Smooth muscle cell (in vitro differentiated cells): ENCODE data around the gene HMCN1. TPM values are rescaled to one million over a fixed set of nuclear protein-coding genes. Genes with fewer than 3 reads are reported as not detected.

Experiments
- DNase-seq: peaks from one replicate; lab custom pipeline; 2025; ENCODE audit not compliant: unreplicated experiment; lab: John Stamatoyannopoulos, UW
- H2AFZ ChIP-seq: fragments of 200-600 bp; sonication (generic); 2 replicates; pipeline ENCODE4 v1.6.0; 2016; ENCODE audit warnings: antibody characterized with exemption, low read depth, mild to moderate bottlenecking
- H3F3A ChIP-seq: fragments of 200-600 bp; sonication (generic); 2 replicates; pipeline ENCODE4 v1.6.0; 2017; ENCODE audit warnings: antibody characterized with exemption, low read depth
- H3K27ac ChIP-seq: fragments of 200-600 bp; sonication (generic); 2 replicates; pipeline ENCODE4 v1.5.1; 2016; ENCODE audit warnings: low read depth, mild to moderate bottlenecking
- H3K27me3 ChIP-seq: fragments of 200-600 bp; sonication (generic); 2 replicates; pipeline ENCODE4 v1.6.1; 2016; ENCODE audit warnings: low read depth, mild to moderate bottlenecking
- H3K36me3 ChIP-seq: fragments of 200-600 bp; sonication (generic); 2 replicates; pipeline ENCODE4 v1.5.1; 2016; ENCODE audit warnings: low read depth
- H3K4me1 ChIP-seq: fragments of 200-600 bp; sonication (generic); 2 replicates; pipeline ENCODE4 v1.5.1; 2016; ENCODE audit warnings: low read depth
- H3K4me2 ChIP-seq: fragments of 200-600 bp; sonication (generic); 2 replicates; pipeline ENCODE4 v1.6.0; 2016; ENCODE audit warnings: mild to moderate bottlenecking
- H3K4me3 ChIP-seq: fragments of 200-600 bp; sonication (generic); 2 replicates; pipeline ENCODE4 v1.5.1; 2016; ENCODE audit warnings: mild to moderate bottlenecking
- H3K79me2 ChIP-seq: fragments of 200-600 bp; sonication (generic); 2 replicates; pipeline ENCODE4 v1.6.0; 2016; ENCODE audit warnings: low read depth, mild to moderate bottlenecking
- H3K9ac ChIP-seq: fragments of 200-600 bp; sonication (generic); 2 replicates; pipeline ENCODE4 v1.6.0; 2016; ENCODE audit warnings: low read depth
- H3K9me3 ChIP-seq: fragments of 200-600 bp; sonication (generic); replicated peaks from 2 replicates; pipeline ENCODE4 v1.5.1; 2016; ENCODE audit warnings: low read depth
- H4K20me1 ChIP-seq: fragments of 200-600 bp; sonication (generic); 2 replicates; pipeline ENCODE4 v1.6.0; 2016; ENCODE audit warnings: low read depth
- WGBS: methylation state at CpG from one replicate; pipeline ENCODE4 v1.1.7; 2016; ENCODE audit warnings: low lambda C conversion rate; 5-methylcytosine and 5-hydroxymethylcytosine counted together
- polyA plus RNA-seq: library from polyadenylated mRNA; unstranded; fragments of >200 nt; fragmentation: Nextera tagmentation; extraction: Ambion mirVana; gene quantifications from 2 replicates; pipeline ENCODE4 v1.2.1, GENCODE V29; 2016
- total RNA-seq: library from RNA; depleted of rRNA; stranded (reverse); fragments of >200 nt; gene quantifications from 2 replicates; pipeline ENCODE4 v1.2.3, GENCODE V29; 2014
- TF ChIP-seq, protein P1 (sequence below): fragments of 200-600 bp; sonication (generic); IDR thresholded peaks from 2 replicates; pipeline ENCODE4 v1.5.1; 2017; ENCODE audit warnings: borderline replicate concordance, mild to moderate bottlenecking, antibody characterized with exemption; ENCODE audit not compliant: insufficient read depth, poor library complexity, severe bottlenecking

HMCN1 gene
- total and polyA plus RNA-seq, 2 experiments from 2014 or later, result 18.9 to 118 TPM

DNA sequence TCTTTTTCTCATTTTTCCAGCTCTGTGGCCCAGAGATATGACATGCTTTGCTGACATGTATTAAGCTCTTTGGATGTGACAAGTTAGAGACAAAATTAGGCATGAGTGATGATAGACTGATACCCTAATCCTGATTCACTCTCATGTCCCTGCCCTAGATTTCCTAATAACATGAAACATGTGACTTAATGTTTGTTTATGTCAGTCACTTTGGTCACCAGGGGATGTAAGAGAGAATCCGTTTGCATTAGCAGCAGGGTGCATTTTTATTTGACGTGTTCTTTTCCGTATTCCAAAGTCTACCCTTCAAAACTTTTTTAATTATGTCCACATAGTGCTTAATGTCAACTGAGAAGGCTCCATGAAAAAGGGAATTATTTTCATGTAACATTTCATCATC, 192.4 kb downstream of the HMCN1 start:
- Histone ChIP-seq H2AFZ (no peak overlapping the region), H3K4me1 (no peaks in the 10 kb centered on the region), H3K4me2 (no peak overlapping the region), H4K20me1 (no peaks in the 10 kb centered on the region), H3K79me2 (no peaks in the 10 kb centered on the region), H3F3A (no peaks in the 10 kb centered on the region), H3K9ac (no peak overlapping the region), H3K27me3 (no peaks in the 10 kb centered on the region), H3K4me3 (no peak overlapping the region), H3K36me3 (no peaks in the 10 kb centered on the region), H3K27ac (no peak overlapping the region), H3K9me3 (no peaks in the 10 kb centered on the region)
- whole genome bisulfite sequencing, result 65% methylated on average over 3 of the region's 3 CpGs
- TF ChIP-seq, protein P1, sequence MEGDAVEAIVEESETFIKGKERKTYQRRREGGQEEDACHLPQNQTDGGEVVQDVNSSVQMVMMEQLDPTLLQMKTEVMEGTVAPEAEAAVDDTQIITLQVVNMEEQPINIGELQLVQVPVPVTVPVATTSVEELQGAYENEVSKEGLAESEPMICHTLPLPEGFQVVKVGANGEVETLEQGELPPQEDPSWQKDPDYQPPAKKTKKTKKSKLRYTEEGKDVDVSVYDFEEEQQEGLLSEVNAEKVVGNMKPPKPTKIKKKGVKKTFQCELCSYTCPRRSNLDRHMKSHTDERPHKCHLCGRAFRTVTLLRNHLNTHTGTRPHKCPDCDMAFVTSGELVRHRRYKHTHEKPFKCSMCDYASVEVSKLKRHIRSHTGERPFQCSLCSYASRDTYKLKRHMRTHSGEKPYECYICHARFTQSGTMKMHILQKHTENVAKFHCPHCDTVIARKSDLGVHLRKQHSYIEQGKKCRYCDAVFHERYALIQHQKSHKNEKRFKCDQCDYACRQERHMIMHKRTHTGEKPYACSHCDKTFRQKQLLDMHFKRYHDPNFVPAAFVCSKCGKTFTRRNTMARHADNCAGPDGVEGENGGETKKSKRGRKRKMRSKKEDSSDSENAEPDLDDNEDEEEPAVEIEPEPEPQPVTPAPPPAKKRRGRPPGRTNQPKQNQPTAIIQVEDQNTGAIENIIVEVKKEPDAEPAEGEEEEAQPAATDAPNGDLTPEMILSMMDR, result no peak
- DNase-seq, result no peak

DNA sequence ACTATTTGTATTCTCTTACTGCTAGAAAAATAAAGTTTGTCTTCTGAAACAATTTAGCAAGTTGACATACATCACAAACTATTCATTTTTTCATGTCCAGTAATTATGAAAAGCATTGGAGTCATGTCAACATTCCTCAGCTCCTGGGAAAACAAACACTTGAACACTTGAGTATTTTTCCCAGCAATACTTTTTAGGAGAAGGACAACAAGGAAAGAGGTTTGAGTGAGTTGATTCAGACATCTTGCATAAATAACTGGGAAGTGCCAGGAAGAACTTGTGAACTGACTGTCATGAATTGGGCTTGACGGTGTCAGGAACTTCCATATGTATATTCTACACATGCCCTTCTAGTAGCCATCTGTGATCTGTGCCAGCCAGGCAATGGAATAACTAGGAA, 195.6 kb downstream of the HMCN1 start:
- Histone ChIP-seq H3K9ac (no peak overlapping the region), H3K9me3 (no peaks in the 10 kb centered on the region), H3K27ac (no peak overlapping the region), H3K4me2 (no peak overlapping the region), H3K79me2 (no peaks in the 10 kb centered on the region), H3K4me3 (no peak overlapping the region), H3K27me3 (no peaks in the 10 kb centered on the region), H4K20me1 (no peaks in the 10 kb centered on the region), H3K36me3 (peaks cover 4% of the 10 kb centered on the region), H2AFZ (no peak overlapping the region), H3K4me1 (no peaks in the 10 kb centered on the region), H3F3A (no peaks in the 10 kb centered on the region)
- WGBS, result 94% methylated on average over 1 of the region's 1 CpG
- TF ChIP-seq, protein P1, result no peak
- no peak for DNase-seq

DNA sequence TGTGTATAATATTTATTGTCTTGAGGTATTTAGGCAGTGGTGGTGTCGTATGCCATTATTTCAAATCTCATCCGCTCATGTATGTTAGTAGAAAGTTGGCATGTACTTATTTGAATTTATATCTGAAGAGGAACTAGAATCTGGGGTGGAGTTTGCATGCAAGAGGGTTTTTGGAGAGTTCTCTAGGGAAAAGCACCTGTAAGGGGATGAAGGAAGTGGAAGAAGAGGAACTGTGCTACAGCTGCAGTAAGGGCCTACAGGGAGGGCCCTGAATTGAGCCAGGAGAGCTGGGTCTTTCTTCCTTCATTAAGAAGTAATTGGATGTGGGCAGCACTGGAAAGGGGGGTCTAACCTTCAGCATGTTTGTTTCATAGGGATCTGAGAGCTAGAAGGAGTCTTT, 197.2 kb downstream of the HMCN1 start:
- H3K9me3 ChIP-seq, result no peaks in the 10 kb centered on the region
- TF ChIP-seq, protein P1, result no peak
- no peak for DNase-seq
- H3F3A ChIP-seq, result no peaks in the 10 kb centered on the region
- no peaks in the 10 kb centered on the region for H3K79me2 ChIP-seq
- H3K4me1 ChIP-seq, result no peaks in the 10 kb centered on the region
- no peak overlapping the region for H3K4me2 ChIP-seq
- H3K27me3 ChIP-seq, result no peaks in the 10 kb centered on the region
- no peak overlapping the region for H2AFZ ChIP-seq
- H4K20me1 ChIP-seq, result no peaks in the 10 kb centered on the region
- no peak overlapping the region for H3K9ac ChIP-seq
- H3K4me3 ChIP-seq, result no peak overlapping the region
- peaks cover 4% of the 10 kb centered on the region for H3K36me3 ChIP-seq
- no peak overlapping the region for H3K27ac ChIP-seq
- WGBS, result 97% methylated on average over 2 of the region's 2 CpGs

DNA sequence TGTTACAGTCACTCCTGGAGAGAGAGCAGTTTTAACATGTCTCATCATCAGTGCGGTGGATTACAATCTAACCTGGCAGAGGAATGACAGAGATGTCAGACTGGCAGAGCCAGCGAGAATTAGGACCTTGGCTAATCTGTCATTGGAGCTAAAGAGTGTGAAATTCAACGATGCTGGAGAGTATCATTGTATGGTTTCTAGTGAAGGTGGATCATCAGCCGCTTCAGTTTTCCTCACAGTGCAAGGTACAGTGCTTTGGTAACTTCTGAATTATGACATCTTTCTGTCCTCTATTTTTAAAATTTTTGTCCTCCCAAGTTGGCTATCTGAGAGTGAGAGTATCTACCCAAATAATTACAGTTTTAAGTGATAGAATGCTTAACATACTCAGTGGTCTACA, 199.4 kb downstream of the HMCN1 start:
- WGBS, result 97% methylated on average over 4 of the region's 4 CpGs
- DNase-seq, result no peak

More for the DNA sequence above, 199.4 kb downstream of the HMCN1 start:
- H2AFZ ChIP-seq, result no peak overlapping the region
- H4K20me1 ChIP-seq, result no peaks in the 10 kb centered on the region
- H3K27ac ChIP-seq, result no peak overlapping the region
- TF ChIP-seq, protein P1, result no peak
- no peak overlapping the region for H3K4me2 ChIP-seq
- no peak overlapping the region for H3K4me3 ChIP-seq
- H3K9ac ChIP-seq, result no peak overlapping the region
- peaks cover 4% of the 10 kb centered on the region for H3K36me3 ChIP-seq
- H3F3A ChIP-seq, result no peaks in the 10 kb centered on the region
- H3K27me3 ChIP-seq, result no peaks in the 10 kb centered on the region
- no peaks in the 10 kb centered on the region for H3K79me2 ChIP-seq
- no peaks in the 10 kb centered on the region for H3K9me3 ChIP-seq
- no peaks in the 10 kb centered on the region for H3K4me1 ChIP-seq
